HCT116 (cell line): Measurements from ENCODE around the gene MPPED1. TPM values are rescaled to one million over a fixed set of nuclear protein-coding genes. Genes with fewer than 3 reads are reported as not detected.

Source experiments
- ATAC-seq: fragments of 200-7000 bp; cut with Tn5 transposase; 2 replicates; pipeline ENCODE4 v1.9.1; 2020; ENCODE audit warnings: mild to moderate bottlenecking, moderate library complexity
- BruUV-seq: library from RNA; stranded (reverse); fragments of 400-500 nt; replicated peaks from 2 replicates; lab custom pipeline; 2021; lab: Mats Ljungman, UMichigan
- CTCF ChIA-PET: fragments of 300-600 bp; sonication (Branson Sonifier 250); formaldehyde crosslinking; loops from one replicate; lab custom pipeline; 2021; ENCODE audit warnings: antibody characterized with exemption; lab: Charles Lee
- POLR2A ChIA-PET: fragments of 300-600, 350-600 bp; sonication (Branson Sonifier 250); formaldehyde crosslinking; loops from one replicate; lab custom pipeline; 2021; ENCODE audit warnings: antibody characterized with exemption; lab: Charles Lee
- RAD21 ChIA-PET, 2 experiments: fragments of 300-600 bp; sonication (Branson Sonifier 250); formaldehyde crosslinking; loops; one replicate each; lab custom pipeline; 2023; ENCODE audit warnings: low total read pairs in 2 of 2; ENCODE audit not compliant: uncharacterized antibody in 2 of 2, unreplicated experiment in 2 of 2, low non-redundant PET in 1 of 2; lab: Charles Lee
- DNase-seq: peaks from one replicate; pipeline ENCODE4 v3.0.0-alpha.2; 2010; ENCODE audit warnings: low read depth, low spot score
- H2AFZ ChIP-seq: fragments of 200-600 bp; shearing (Covaris generic), sonication (generic); 2 replicates; pipeline ENCODE4 v1.6.1; 2017; ENCODE audit warnings: low read depth, mixed run types, mixed read lengths, antibody characterized with exemption, low read length; ENCODE audit not compliant: poor library complexity, severe bottlenecking
- H3K27ac ChIP-seq: 2 replicates; pipeline ENCODE4 v1.5.1; 2012; ENCODE audit warnings: low read depth, low read length
- H3K27me3 ChIP-seq: fragments of 200-600 bp; sonication (generic); 2 replicates; pipeline ENCODE4 v1.6.1; 2016; ENCODE audit warnings: mixed run types, low read length, mixed read lengths; ENCODE audit not compliant: insufficient read depth
- H3K36me3 ChIP-seq, 2 experiments: fragments of 200-500 bp in 1 of 2; fragments of 200-600 bp in 1 of 2; sonication (Bioruptor generic) in 1 of 2; sonication (generic) in 1 of 2; 2 replicates each; pipeline versions ENCODE4 v1.5.1 to v1.6.1; 2014 to 2016; ENCODE audit warnings: low read length in 2 of 2, inconsistent platforms in 1 of 2, mixed read lengths in 1 of 2, mixed run types in 1 of 2; ENCODE audit not compliant: insufficient read depth in 2 of 2, control insufficient read depth in 1 of 2
- H3K4me1 ChIP-seq, 2 experiments: fragments of 200-600 bp in 1 of 2; sonication (generic) in 1 of 2; 2 replicates each; pipeline versions ENCODE4 v1.5.1 to v1.6.1; 2012 to 2017; ENCODE audit warnings: low read length in 2 of 2, inconsistent platforms in 1 of 2, mild to moderate bottlenecking in 1 of 2, mixed read lengths in 1 of 2, mixed run types in 1 of 2, moderate library complexity in 1 of 2; ENCODE audit not compliant: insufficient read depth in 2 of 2, control insufficient read depth in 1 of 2
- H3K4me2 ChIP-seq: fragments of 200-600 bp; sonication (generic); 2 replicates; pipeline ENCODE4 v1.6.1; 2017; ENCODE audit warnings: mixed run types, low read length, mixed read lengths
- H3K4me3 ChIP-seq, 2 experiments: fragments of 200-600 bp in 1 of 2; sonication (generic) in 1 of 2; replicated peaks in 1 of 2; 2 replicates each; pipeline ENCODE4 v1.5.1; 2011 to 2016; ENCODE audit warnings: low read length in 2 of 2, control low read depth in 1 of 2, low read depth in 1 of 2, mild to moderate bottlenecking in 1 of 2, mixed read lengths in 1 of 2, mixed run types in 1 of 2
- H3K79me2 ChIP-seq: fragments of 200-600 bp; sonication (generic); 2 replicates; pipeline ENCODE4 v1.6.1; 2017; ENCODE audit warnings: mild to moderate bottlenecking, mixed run types, low read length, moderate library complexity, mixed read lengths; ENCODE audit not compliant: insufficient read depth
- H3K9ac ChIP-seq: fragments of 200-600 bp; sonication (generic); 2 replicates; pipeline ENCODE4 v1.6.1; 2016; ENCODE audit warnings: low read length, mixed read lengths
- H3K9me2 ChIP-seq: fragments of 200-600 bp; sonication (generic), shearing (Covaris generic); 2 replicates; pipeline ENCODE4 v1.6.1; 2017; ENCODE audit warnings: mixed run types, mild to moderate bottlenecking, moderate library complexity; ENCODE audit not compliant: insufficient read depth
- H3K9me3 ChIP-seq, 2 experiments: fragments of 200-500 bp in 1 of 2; fragments of 200-600 bp in 1 of 2; sonication (Bioruptor generic) in 1 of 2; sonication (generic) in 1 of 2; 2 replicates each; pipeline ENCODE4 v1.6.1; 2014 to 2017; ENCODE audit warnings: low read length in 2 of 2, mixed read lengths in 2 of 2, inconsistent platforms in 1 of 2, low read depth in 1 of 2, mild to moderate bottlenecking in 1 of 2, mixed run types in 1 of 2, moderate library complexity in 1 of 2; ENCODE audit not compliant: control insufficient read depth in 1 of 2, insufficient read depth in 1 of 2
- H4K20me1 ChIP-seq: fragments of 200-600 bp; sonication (generic), shearing (Covaris generic); 2 replicates; pipeline ENCODE4 v1.6.1; 2017; ENCODE audit warnings: mixed run types, mild to moderate bottlenecking, moderate library complexity; ENCODE audit not compliant: insufficient read depth
- EZH2 ChIP-seq: fragments of 200-600 bp; sonication (generic); IDR thresholded peaks from 2 replicates; pipeline ENCODE4 v1.6.1; 2017; ENCODE audit warnings: antibody characterized with exemption, mixed run types
- JUND ChIP-seq: IDR thresholded peaks from 2 replicates; pipeline ENCODE4 v1.6.1; 2012
- POLR2A ChIP-seq: IDR thresholded peaks from 2 replicates; pipeline ENCODE4 v1.7.0; 2011; ENCODE audit warnings: borderline replicate concordance; ENCODE audit not compliant: insufficient read depth, insufficient read length; ENCODE audit errors: extremely low read depth
- POLR2AphosphoS5 ChIP-seq: IDR thresholded peaks from 2 replicates; pipeline ENCODE4 v1.6.1; 2011; ENCODE audit warnings: mild to moderate bottlenecking, low read depth, low read length, moderate library complexity
- RAD21 ChIP-seq: IDR thresholded peaks from 2 replicates; pipeline ENCODE4 v1.6.1; 2012; ENCODE audit warnings: low read depth, mild to moderate bottlenecking
- SRF ChIP-seq: IDR thresholded peaks from 2 replicates; pipeline ENCODE4 v1.6.1; 2012; ENCODE audit warnings: low read depth
- TCF7L2 ChIP-seq: IDR thresholded peaks from 2 replicates; pipeline ENCODE4 v1.7.0; 2011; ENCODE audit warnings: borderline replicate concordance, inconsistent platforms; ENCODE audit not compliant: insufficient read depth, insufficient read length; ENCODE audit errors: extremely low read depth
- ZFX ChIP-seq: fragments of 450-650 bp; IDR thresholded peaks from 2 replicates; pipeline ENCODE4 v1.6.1; 2017
- ZNF274 ChIP-seq: fragments of 200-500 bp; sonication (Bioruptor generic); IDR thresholded peaks from 2 replicates; pipeline ENCODE4 v1.6.1; 2014; ENCODE audit warnings: mild to moderate bottlenecking, low read depth, low read length, inconsistent platforms
- intact Hi-C: fragments of 100-400 bp; cut with micrococcal nuclease; formaldehyde crosslinking; loops from 2 replicates; pipeline ENCODE4 v1.10.0; 2022
- total RNA-seq: library from RNA; stranded (reverse); gene quantifications from one replicate; pipeline ENCODE4 v1.2.1, GENCODE V29; 2021; ENCODE audit not compliant: unreplicated experiment
- TF ChIP-seq, protein P1 (sequence below), 3 experiments: fragments of 200-600 bp in 1 of 3; sonication (generic) in 1 of 3; IDR thresholded peaks in 2 of 3; conservative IDR thresholded peaks in 1 of 3; 2 replicates each; pipeline ENCODE4 v1.5.1; 2012 to 2017; ENCODE audit warnings: low read depth in 2 of 3, low read length in 2 of 3, antibody characterized with exemption in 1 of 3, borderline replicate concordance in 1 of 3, control low read depth in 1 of 3, mild to moderate bottlenecking in 1 of 3, mixed read lengths in 1 of 3, mixed run types in 1 of 3, moderate library complexity in 1 of 3; ENCODE audit not compliant: insufficient read depth in 1 of 3
- TF ChIP-seq, protein P2 (sequence below): IDR thresholded peaks from 2 replicates; pipeline ENCODE4 v1.6.1; 2011; ENCODE audit warnings: mild to moderate bottlenecking, low read length, moderate library complexity; ENCODE audit not compliant: insufficient replicate concordance; ENCODE audit errors: extremely low read depth
- TF ChIP-seq, protein P3 (sequence below): IDR thresholded peaks from 2 replicates; pipeline ENCODE4 v1.6.1; 2012

The MPPED1 gene
- total RNA-seq, 1 experiment from 2014 or later = not detected

DNA sequence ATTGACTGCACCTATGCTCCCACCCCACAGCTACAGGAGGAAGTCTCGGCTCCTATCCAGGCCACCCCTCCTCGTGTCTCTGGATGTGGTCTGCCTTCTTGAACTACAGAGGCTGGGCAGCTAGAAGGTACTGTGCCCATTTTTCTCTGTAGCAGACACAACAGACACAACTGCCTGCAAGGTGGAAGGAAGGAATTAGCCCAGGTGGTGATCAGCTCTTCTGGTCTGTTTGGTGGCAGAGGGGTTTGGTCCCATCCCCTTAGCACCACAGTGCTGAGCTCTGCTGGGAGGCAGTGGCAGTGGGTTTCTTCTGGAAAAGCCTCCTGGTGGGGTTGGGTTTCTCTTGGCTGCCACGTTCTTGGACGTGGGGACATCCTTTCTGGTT is 132.5 kb downstream of the MPPED1 start:
- Histone ChIP-seq H3K9me2 (no peaks in the 10 kb centered on the region), H3K36me3 (no peaks in the 10 kb centered on the region), H2AFZ (no peak overlapping the region), H3K9me3 (no peaks in the 10 kb centered on the region), H3K79me2 (no peaks in the 10 kb centered on the region), H3K4me2 (no peak overlapping the region), H3K4me1 (no peaks in the 10 kb centered on the region), H4K20me1 (no peaks in the 10 kb centered on the region), H3K9ac (no peak overlapping the region), H3K27ac (no peak overlapping the region), H3K27me3 (peaks cover 24% of the 10 kb centered on the region), H3K4me3 (no peak overlapping the region)
- no peak for ATAC-seq
- no TSS peak for BruUV-seq
- ChIA-PET CTCF (no interaction called here), POLR2A (no interaction called here), RAD21 (no interaction called here)
- DNase-seq = no peak
- intact Hi-C loops = no loop called here
- TF ChIP-seq RAD21 (no peak), ZFX (no peak), POLR2A (no peak), TCF7L2 (no peak), SRF (no peak), JUND (no peak), EZH2 (no peak)
- TF ChIP-seq, protein P1, sequence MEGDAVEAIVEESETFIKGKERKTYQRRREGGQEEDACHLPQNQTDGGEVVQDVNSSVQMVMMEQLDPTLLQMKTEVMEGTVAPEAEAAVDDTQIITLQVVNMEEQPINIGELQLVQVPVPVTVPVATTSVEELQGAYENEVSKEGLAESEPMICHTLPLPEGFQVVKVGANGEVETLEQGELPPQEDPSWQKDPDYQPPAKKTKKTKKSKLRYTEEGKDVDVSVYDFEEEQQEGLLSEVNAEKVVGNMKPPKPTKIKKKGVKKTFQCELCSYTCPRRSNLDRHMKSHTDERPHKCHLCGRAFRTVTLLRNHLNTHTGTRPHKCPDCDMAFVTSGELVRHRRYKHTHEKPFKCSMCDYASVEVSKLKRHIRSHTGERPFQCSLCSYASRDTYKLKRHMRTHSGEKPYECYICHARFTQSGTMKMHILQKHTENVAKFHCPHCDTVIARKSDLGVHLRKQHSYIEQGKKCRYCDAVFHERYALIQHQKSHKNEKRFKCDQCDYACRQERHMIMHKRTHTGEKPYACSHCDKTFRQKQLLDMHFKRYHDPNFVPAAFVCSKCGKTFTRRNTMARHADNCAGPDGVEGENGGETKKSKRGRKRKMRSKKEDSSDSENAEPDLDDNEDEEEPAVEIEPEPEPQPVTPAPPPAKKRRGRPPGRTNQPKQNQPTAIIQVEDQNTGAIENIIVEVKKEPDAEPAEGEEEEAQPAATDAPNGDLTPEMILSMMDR (IDR thresholded peaks at IDR 0.05 in 2 of 3, conservative IDR thresholded peaks at IDR 0.05 in 1 of 3; ENCODE audit: borderline replicate concordance in 1 of 3, insufficient read depth in 1 of 3, low read depth in 2 of 3, low read length in 2 of 3) = no peak

DNA sequence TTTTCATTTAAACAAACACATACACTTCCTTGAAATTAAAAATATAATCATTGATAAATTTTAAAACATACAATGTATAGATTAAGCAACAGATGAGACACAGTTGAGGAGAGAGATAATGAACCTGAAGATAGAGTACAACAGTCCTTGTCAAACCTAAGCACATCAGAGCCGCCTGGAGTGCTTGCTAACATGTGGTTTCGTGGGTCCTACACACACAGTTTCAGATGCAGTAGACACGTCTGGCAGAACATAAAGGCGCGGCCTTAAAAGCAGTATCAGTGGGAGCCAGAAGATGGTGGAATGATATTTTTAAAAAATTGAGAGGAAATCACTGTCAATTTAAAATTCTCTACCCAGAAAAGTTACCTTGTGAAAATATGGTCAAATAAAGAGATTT is 134.4 kb downstream of the MPPED1 start:
- intact Hi-C loops = no loop called here
- no peak overlapping the region for H3K27ac ChIP-seq
- no peaks in the 10 kb centered on the region for H3K9me2 ChIP-seq
- TF ChIP-seq POLR2AphosphoS5 (no peak), POLR2A (no peak), TCF7L2 (no peak), ZNF274 (no peak), SRF (no peak), EZH2 (no peak), JUND (no peak)
- TF ChIP-seq, protein P2, sequence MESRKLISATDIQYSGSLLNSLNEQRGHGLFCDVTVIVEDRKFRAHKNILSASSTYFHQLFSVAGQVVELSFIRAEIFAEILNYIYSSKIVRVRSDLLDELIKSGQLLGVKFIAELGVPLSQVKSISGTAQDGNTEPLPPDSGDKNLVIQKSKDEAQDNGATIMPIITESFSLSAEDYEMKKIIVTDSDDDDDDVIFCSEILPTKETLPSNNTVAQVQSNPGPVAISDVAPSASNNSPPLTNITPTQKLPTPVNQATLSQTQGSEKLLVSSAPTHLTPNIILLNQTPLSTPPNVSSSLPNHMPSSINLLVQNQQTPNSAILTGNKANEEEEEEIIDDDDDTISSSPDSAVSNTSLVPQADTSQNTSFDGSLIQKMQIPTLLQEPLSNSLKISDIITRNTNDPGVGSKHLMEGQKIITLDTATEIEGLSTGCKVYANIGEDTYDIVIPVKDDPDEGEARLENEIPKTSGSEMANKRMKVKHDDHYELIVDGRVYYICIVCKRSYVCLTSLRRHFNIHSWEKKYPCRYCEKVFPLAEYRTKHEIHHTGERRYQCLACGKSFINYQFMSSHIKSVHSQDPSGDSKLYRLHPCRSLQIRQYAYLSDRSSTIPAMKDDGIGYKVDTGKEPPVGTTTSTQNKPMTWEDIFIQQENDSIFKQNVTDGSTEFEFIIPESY = no peak
- TF ChIP-seq, protein P3, sequence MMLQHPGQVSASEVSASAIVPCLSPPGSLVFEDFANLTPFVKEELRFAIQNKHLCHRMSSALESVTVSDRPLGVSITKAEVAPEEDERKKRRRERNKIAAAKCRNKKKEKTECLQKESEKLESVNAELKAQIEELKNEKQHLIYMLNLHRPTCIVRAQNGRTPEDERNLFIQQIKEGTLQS = no peak
- TF ChIP-seq, protein P1 (IDR thresholded peaks at IDR 0.05 in 2 of 3, conservative IDR thresholded peaks at IDR 0.05 in 1 of 3; ENCODE audit: borderline replicate concordance in 1 of 3, insufficient read depth in 1 of 3, low read depth in 2 of 3, low read length in 2 of 3) = no peak
- no peaks in the 10 kb centered on the region for H3K79me2 ChIP-seq
- POLR2A ChIA-PET = no interaction called here
- CTCF ChIA-PET = no interaction called here
- H3K27me3 ChIP-seq = peaks cover 14% of the 10 kb centered on the region
- no peaks in the 10 kb centered on the region for H3K36me3 ChIP-seq
- no peak overlapping the region for H3K9ac ChIP-seq
- H3K9me3 ChIP-seq = no peaks in the 10 kb centered on the region
- H4K20me1 ChIP-seq = no peaks in the 10 kb centered on the region
- no peak overlapping the region for H2AFZ ChIP-seq
- H3K4me1 ChIP-seq = no peaks in the 10 kb centered on the region
- ATAC-seq = no peak
- no TSS peak for BruUV-seq
- no peak overlapping the region for H3K4me3 ChIP-seq
- RAD21 ChIA-PET = no interaction called here
- DNase-seq = no peak
- H3K4me2 ChIP-seq = no peak overlapping the region
